CD4-positive, alpha-beta T cell (primary cell): Measurements from ENCODE around the gene EEF1E1. TPM values are rescaled to one million over a fixed set of nuclear protein-coding genes. Genes with fewer than 3 reads are reported as not detected.
A peak's percentile ranks its signal among the peaks of the same experiment; 100 is the strongest.

Experiments
- ATAC-seq: fragments of 200-7000 bp; cut with Tn5 transposase; one replicate; pipeline ENCODE4 v1.10.0; 2022; ENCODE audit warnings: mild to moderate bottlenecking; ENCODE audit not compliant: poor library complexity
- CTCF ChIA-PET: fragments of 350-600 bp; sonication (Branson Sonifier 250); formaldehyde crosslinking; loops from one replicate; lab custom pipeline; 2021; ENCODE audit warnings: antibody characterized with exemption, inconsistent platforms; lab: Charles Lee
- POLR2A ChIA-PET: fragments of 350-600 bp; sonication (Branson Sonifier 250); formaldehyde crosslinking; loops from one replicate; lab custom pipeline; 2021; ENCODE audit warnings: antibody characterized with exemption, inconsistent platforms; lab: Charles Lee
- DNase-seq, 14 experiments: peaks; one replicate each; pipeline ENCODE4 v3.0.0-alpha.2; 2013 to 2020; ENCODE audit warnings: mixed read lengths in 2 of 14
- H3K27ac ChIP-seq, 2 donors: one replicate each; pipeline versions ENCODE4 v1.5.1 to v1.7.0; 2013; ENCODE audit warnings: low read length in 2 of 2, low read depth in 1 of 2, mild to moderate bottlenecking in 1 of 2
- H3K27me3 ChIP-seq, 2 experiments: 1 replicate in 1 of 2; 2 replicates in 1 of 2; pipeline versions ENCODE4 v1.6.1 to v1.7.0; 2013; ENCODE audit warnings: low read length in 2 of 2, control low read depth in 1 of 2, mild to moderate bottlenecking in 1 of 2, moderate library complexity in 1 of 2; ENCODE audit not compliant: insufficient read depth in 2 of 2, control insufficient read depth in 1 of 2
- H3K36me3 ChIP-seq: one replicate; pipeline ENCODE4 v1.6.1; 2013; ENCODE audit warnings: low read length, control low read depth; ENCODE audit not compliant: insufficient read depth
- H3K4me1 ChIP-seq: one replicate; pipeline ENCODE4 v1.6.1; 2013; ENCODE audit warnings: low read length, control low read depth; ENCODE audit not compliant: insufficient read depth
- H3K4me3 ChIP-seq: one replicate; pipeline ENCODE4 v1.5.1; 2013; ENCODE audit warnings: mild to moderate bottlenecking, low read length, moderate library complexity
- H3K9me3 ChIP-seq, 2 experiments: 1 replicate in 1 of 2; 2 replicates in 1 of 2; pipeline versions ENCODE4 v1.6.1 to v1.7.0; 2013; ENCODE audit warnings: low read length in 2 of 2, mild to moderate bottlenecking in 2 of 2, control low read depth in 1 of 2, moderate library complexity in 1 of 2; ENCODE audit not compliant: control insufficient read depth in 1 of 2, insufficient read depth in 1 of 2
- H3K27ac Mint-ChIP-seq: one replicate; pipeline ENCODE4 v1.8.0; 2020; ENCODE audit warnings: mixed read lengths
- H3K27me3 Mint-ChIP-seq: one replicate; pipeline ENCODE4 v1.8.0; 2021; ENCODE audit warnings: mixed read lengths
- H3K36me3 Mint-ChIP-seq: one replicate; pipeline ENCODE4 v1.8.0; 2021; ENCODE audit warnings: low read depth, mixed read lengths
- H3K4me1 Mint-ChIP-seq: one replicate; pipeline ENCODE4 v1.8.0; 2021; ENCODE audit warnings: low read depth, mixed read lengths
- H3K4me3 Mint-ChIP-seq: one replicate; pipeline ENCODE4 v1.8.0; 2020; ENCODE audit warnings: mild to moderate bottlenecking, mixed read lengths
- H3K9me3 Mint-ChIP-seq: one replicate; pipeline ENCODE4 v1.8.0; 2020; ENCODE audit warnings: mixed read lengths
- CTCF ChIP-seq: fragments of 200-600 bp; IDR thresholded peaks from one replicate; pipeline ENCODE4 v1.8.0; 2022; ENCODE audit warnings: antibody characterized with exemption, mild to moderate bottlenecking
- intact Hi-C, 2 experiments: fragments of 100-400 bp; cut with DNase I in 1 of 2; cut with micrococcal nuclease in 1 of 2; formaldehyde crosslinking; loops; one replicate each; pipeline versions ENCODE4 v1.15.1 to v1.9.0; 2023 to 2025; cut with DNase I, micrococcal nuclease
- total RNA-seq, 174 experiments: library from RNA in 2 of 174; stranded (reverse) in 2 of 174; gene quantifications; one replicate each; pipeline ENCODE4 v1.2.3 and lab custom pipeline; 2021 to 2026

The EEF1E1 gene
- total RNA-seq, 2 experiments from 2014 or later, result 11.2 to 14.7 TPM

GRCh38 chr6:8132130-8132529 lies 29.8 kb upstream of the EEF1E1 start:
- intact Hi-C loops, result no loop called here
- no peak overlapping the region for H3K4me3 Mint-ChIP-seq
- H3K4me1 ChIP-seq, result no peaks in the 10 kb centered on the region
- H3K27ac ChIP-seq, result no peak overlapping the region
- H3K36me3 ChIP-seq, result no peaks in the 10 kb centered on the region
- DNase-seq, result no peak
- ChIA-PET CTCF (no interaction called here), POLR2A (interaction anchor here (1.5 kb wide), 1 partner anchor 87 kb away, joined by 4 read pairs; no protein-coding TSS in a partner anchor)
- H3K27me3 ChIP-seq, result peaks cover 5 to 7% of the 10 kb centered on the region in 2 experiments
- no peaks in the 10 kb centered on the region for H3K9me3 Mint-ChIP-seq
- ATAC-seq, result no peak
- no peak overlapping the region for H3K4me3 ChIP-seq
- peaks cover 44% of the 10 kb centered on the region for H3K27me3 Mint-ChIP-seq
- TF ChIP-seq CTCF, result no peak
- no peaks in the 10 kb centered on the region for H3K9me3 ChIP-seq
- no peaks in the 10 kb centered on the region for H3K36me3 Mint-ChIP-seq
- H3K27ac Mint-ChIP-seq, result no peak overlapping the region
- H3K4me1 Mint-ChIP-seq, result no peaks in the 10 kb centered on the region

GRCh38 chr6:8131265-8131897 lies 29.0 kb upstream of the EEF1E1 start:
- ATAC-seq (peak; percentile 46), DNase-seq (peak in 11 of 14 experiments; percentile 1 to 61 (median 6))
- H3K27ac ChIP-seq, result no peak overlapping the region
- Mint-ChIP-seq H3K4me3 (no peak overlapping the region), H3K27ac (no peak overlapping the region), H3K4me1 (no peaks in the 10 kb centered on the region), H3K9me3 (no peaks in the 10 kb centered on the region), H3K27me3 (peaks cover 39% of the 10 kb centered on the region), H3K36me3 (no peaks in the 10 kb centered on the region)
- no peaks in the 10 kb centered on the region for H3K9me3 ChIP-seq
- intact Hi-C loops, result loop anchor here (1.0 to 2.0 kb wide), 2 partner anchors 88 to 89 kb away; no protein-coding TSS in a partner anchor
- no peak overlapping the region for H3K4me3 ChIP-seq
- ChIA-PET CTCF (interaction anchor here (0.8 to 1.1 kb wide), 2 partner anchors 88 to 122 kb away, joined by 3 to 4 read pairs; no protein-coding TSS in a partner anchor), POLR2A (interaction anchor here (1.5 kb wide), 2 partner anchors 87 to 114 kb away, joined by 3 to 4 read pairs; no protein-coding TSS in a partner anchor)
- TF ChIP-seq CTCF, result no peak
- H3K36me3 ChIP-seq, result no peaks in the 10 kb centered on the region
- no peaks in the 10 kb centered on the region for H3K4me1 ChIP-seq
- H3K27me3 ChIP-seq, result peaks cover 4 to 5% of the 10 kb centered on the region in 2 experiments

- intact Hi-C loops, result loop anchor here in 1 of 2 experiments (2.0 kb wide), 1 partner anchor 90 kb away; no protein-coding TSS in a partner anchor
- ChIA-PET CTCF (interaction anchor here (0.9 to 1.1 kb wide), 2 partner anchors 9 to 89 kb away, joined by 3 read pairs; no protein-coding TSS in a partner anchor), POLR2A (interaction anchor here (1.5 kb wide), 1 partner anchor 113 kb away, joined by 3 read pairs; no protein-coding TSS in a partner anchor)
- H3K27me3 ChIP-seq, result peaks cover 4 to 5% of the 10 kb centered on the region in 2 experiments
- Mint-ChIP-seq H3K9me3 (no peaks in the 10 kb centered on the region), H3K4me3 (no peak overlapping the region), H3K27ac (no peak overlapping the region), H3K4me1 (no peaks in the 10 kb centered on the region), H3K36me3 (no peaks in the 10 kb centered on the region), H3K27me3 (peaks cover 37% of the 10 kb centered on the region)
- no peaks in the 10 kb centered on the region for H3K4me1 ChIP-seq
- no peak for TF ChIP-seq CTCF
- no peak overlapping the region for H3K27ac ChIP-seq
- no peaks in the 10 kb centered on the region for H3K36me3 ChIP-seq
- DNase-seq (no peak), ATAC-seq (no peak)
- H3K9me3 ChIP-seq, result no peaks in the 10 kb centered on the region
- no peak overlapping the region for H3K4me3 ChIP-seq
Observed at GRCh38 chr6:8130399-8130798, 28.1 kb upstream of the EEF1E1 start.
